ENCODE measurements around the gene NOL4L. TPM values are rescaled to one million over a fixed set of nuclear protein-coding genes. Genes with fewer than 3 reads are reported as not detected.

The NOL4L gene
- total RNA-seq, 4 donors from 2014 or later: 5.8 to 19.4 (median 12.8) TPM

DNA sequence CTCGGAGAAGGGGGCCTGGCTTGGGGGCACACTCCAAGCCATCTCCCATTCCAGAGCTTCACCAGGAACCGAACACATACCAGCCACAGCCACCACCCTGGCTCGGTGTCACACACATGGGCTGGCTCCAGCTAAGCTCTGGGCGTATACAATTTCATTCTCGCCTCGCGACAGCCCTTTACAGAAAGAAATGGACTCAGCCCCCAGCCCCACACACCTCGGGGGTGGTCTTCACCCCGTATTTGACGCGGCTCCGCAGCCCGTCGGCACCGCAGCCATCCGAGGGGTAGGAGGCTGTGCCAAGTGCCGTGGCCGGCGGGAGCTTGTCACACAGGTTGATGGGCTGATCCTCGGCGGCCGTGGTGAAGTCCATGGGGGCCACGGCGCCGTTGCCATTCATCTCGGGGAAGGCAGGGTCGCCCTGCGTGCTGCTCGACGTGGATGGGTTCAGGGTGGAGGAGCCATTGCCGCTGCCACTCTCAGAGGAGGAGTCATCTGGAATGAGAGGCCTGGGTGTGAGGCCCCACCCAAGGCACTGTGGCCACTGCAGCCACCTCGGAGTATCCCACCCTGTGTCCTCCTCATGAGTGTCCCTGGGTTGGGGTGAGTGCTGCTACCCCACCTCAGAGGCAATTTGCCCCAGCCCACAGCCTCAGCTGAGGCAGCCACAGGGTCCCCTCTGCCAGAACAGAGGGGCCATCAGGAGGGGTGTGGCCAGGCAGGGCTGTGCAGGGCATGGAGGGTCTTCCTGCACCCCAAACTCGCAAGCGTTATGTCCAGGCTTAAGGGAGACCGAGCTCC lies 129.0 kb downstream of the NOL4L start:
- 88% methylated on average over 27 of the region's 35 CpGs for WGBS
- Histone ChIP-seq H3K27me3 (no peaks in the 10 kb centered on the region), H3K36me3 (peaks cover 15 to 54% (median 48%) of the 10 kb centered on the region in 4 donors), H3K9me3 (no peaks in the 10 kb centered on the region), H3K4me1 (peaks cover 22 to 45% (median 32%) of the 10 kb centered on the region in 4 donors), H3K4me3 (no peak overlapping the region), H3K27ac (replicated peaks in 1 of 4) (peak overlapping the region in 1 of 4 donors; percentile 46)
- intact Hi-C loops (cut with DNase I): loop anchor here (10.0 kb wide), 1 partner anchor 101 kb away; the partner anchor contains the start of gene ASXL1
- TF ChIP-seq, protein P1, sequence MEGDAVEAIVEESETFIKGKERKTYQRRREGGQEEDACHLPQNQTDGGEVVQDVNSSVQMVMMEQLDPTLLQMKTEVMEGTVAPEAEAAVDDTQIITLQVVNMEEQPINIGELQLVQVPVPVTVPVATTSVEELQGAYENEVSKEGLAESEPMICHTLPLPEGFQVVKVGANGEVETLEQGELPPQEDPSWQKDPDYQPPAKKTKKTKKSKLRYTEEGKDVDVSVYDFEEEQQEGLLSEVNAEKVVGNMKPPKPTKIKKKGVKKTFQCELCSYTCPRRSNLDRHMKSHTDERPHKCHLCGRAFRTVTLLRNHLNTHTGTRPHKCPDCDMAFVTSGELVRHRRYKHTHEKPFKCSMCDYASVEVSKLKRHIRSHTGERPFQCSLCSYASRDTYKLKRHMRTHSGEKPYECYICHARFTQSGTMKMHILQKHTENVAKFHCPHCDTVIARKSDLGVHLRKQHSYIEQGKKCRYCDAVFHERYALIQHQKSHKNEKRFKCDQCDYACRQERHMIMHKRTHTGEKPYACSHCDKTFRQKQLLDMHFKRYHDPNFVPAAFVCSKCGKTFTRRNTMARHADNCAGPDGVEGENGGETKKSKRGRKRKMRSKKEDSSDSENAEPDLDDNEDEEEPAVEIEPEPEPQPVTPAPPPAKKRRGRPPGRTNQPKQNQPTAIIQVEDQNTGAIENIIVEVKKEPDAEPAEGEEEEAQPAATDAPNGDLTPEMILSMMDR (IDR thresholded peaks at IDR 0.05): no peak
- TF ChIP-seq EP300 (IDR thresholded peaks at IDR 0.05) (no peak), POLR2A (IDR thresholded peaks at IDR 0.05; ENCODE audit: low read depth) (no peak), POLR2AphosphoS5 (IDR thresholded peaks at IDR 0.05) (no peak)
- DNase-seq (ENCODE audit: extremely low spot score): no peak

DNA sequence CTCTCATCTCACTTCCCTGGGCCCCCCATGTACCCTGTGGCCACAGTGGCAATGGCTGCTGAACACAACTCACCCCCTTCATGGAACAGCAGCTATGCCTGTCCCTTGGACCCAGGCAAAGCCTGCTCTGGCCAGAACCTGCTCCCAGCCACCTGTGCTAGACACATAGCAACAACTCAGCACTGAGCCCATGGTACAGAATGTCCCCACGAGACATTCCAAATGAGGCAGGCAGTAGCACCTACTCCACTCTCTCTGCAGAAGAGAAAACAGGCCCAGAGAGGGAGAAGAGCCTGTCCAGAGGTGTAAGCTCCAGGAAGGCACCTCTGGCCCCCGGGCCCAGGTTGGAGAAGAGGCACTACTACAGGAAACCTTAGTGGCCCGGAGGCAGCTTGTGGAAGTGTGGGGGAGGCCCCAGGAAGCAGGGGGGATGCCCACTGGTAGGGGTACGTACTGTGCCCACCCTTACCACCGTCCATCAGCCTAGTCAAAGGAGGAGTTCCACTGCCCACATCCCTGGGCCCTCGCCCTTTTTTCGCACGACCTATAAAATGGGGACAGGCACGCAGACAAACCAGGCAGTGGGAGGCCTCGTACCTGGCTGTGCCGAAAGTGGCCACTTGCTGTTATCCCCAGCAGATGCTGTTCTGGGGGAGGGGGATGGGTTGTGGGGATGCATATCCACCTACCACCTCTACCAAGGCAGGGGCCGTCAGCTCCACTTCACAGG lies 129.8 kb downstream of the NOL4L start:
- Histone ChIP-seq H3K9me3 (no peaks in the 10 kb centered on the region), H3K27me3 (no peaks in the 10 kb centered on the region), H3K4me1 (peaks cover 22 to 53% (median 39%) of the 10 kb centered on the region in 4 donors), H3K27ac (replicated peaks in 1 of 4) (no peak overlapping the region), H3K4me3 (no peak overlapping the region), H3K36me3 (peaks cover 15 to 58% (median 52%) of the 10 kb centered on the region in 4 donors)
- TF ChIP-seq POLR2A (IDR thresholded peaks at IDR 0.05; ENCODE audit: low read depth) (no peak), POLR2AphosphoS5 (IDR thresholded peaks at IDR 0.05) (no peak), EP300 (IDR thresholded peaks at IDR 0.05) (no peak)
- TF ChIP-seq, protein P1 (IDR thresholded peaks at IDR 0.05): no peak
- no peak for DNase-seq (ENCODE audit: extremely low spot score)
- 91% methylated on average over 11 of the region's 12 CpGs for WGBS
- intact Hi-C loops (cut with DNase I): loop anchor here (10.0 kb wide), 1 partner anchor 101 kb away; the partner anchor contains the start of gene ASXL1

DNA sequence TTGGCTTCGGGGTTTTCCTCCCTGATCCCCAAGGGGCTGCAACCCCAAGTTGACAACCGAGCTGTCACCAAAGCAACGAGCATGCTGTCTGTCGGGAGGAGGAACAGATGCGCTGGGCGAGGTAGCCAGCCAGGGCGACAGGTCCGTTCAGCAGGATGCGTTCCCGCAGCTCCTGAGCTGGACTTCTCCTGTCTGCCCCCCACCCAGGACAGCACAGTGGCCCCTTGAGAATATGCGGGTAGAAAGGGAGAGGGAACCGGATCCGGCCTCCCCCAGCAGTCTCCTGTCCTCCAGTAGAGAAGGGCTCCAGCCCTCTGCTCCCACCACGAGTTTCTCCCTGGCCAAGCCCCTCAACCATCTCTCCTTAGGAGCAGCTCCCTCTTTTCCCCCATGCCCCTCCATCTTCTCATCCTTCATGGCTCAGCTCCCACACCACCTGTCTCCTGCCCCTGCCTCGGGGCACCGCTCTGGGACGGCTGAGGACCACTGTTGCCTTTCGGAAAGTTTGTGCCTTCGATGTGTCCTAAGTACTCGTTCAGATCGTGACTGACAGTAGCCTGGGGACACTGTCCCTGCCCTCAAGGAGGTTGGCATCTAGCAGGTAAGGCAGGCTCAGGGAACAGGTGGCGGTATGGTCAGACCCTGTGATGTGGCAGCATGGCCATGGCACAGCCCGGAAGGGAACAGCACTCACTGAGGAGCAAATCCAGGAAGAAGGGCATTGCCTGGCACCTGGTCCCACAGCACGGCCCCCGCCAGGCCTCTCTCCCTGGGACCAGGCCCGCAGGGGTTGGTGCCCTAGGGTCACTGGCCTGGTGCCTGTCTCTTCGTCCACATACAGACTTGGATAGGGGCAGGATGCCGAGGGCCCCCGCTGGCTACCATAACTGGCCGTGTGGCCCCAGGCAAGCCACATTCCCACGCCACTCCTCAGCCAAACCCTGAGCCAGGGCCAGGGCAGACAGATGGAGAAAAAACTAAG lies 130.7 kb downstream of the NOL4L start:
- no peaks in the 10 kb centered on the region for H3K27me3 ChIP-seq
- no peak overlapping the region for H3K27ac ChIP-seq (replicated peaks in 1 of 4)
- no peaks in the 10 kb centered on the region for H3K9me3 ChIP-seq
- TF ChIP-seq POLR2AphosphoS5 (IDR thresholded peaks at IDR 0.05) (no peak), POLR2A (IDR thresholded peaks at IDR 0.05; ENCODE audit: low read depth) (no peak), EP300 (IDR thresholded peaks at IDR 0.05) (no peak)
- TF ChIP-seq, protein P1 (IDR thresholded peaks at IDR 0.05): no peak
- intact Hi-C loops (cut with DNase I): loop anchor here (10.0 kb wide), 1 partner anchor 100 kb away; the partner anchor contains the start of gene ASXL1
- DNase-seq (ENCODE audit: extremely low spot score): no peak
- H3K4me3 ChIP-seq: no peak overlapping the region
- peaks cover 22 to 61% (median 48%) of the 10 kb centered on the region in 4 donors for H3K4me1 ChIP-seq
- H3K36me3 ChIP-seq: peaks cover 15 to 67% (median 58%) of the 10 kb centered on the region in 4 donors
- WGBS: 88% methylated on average over 24 of the region's 31 CpGs

DNA sequence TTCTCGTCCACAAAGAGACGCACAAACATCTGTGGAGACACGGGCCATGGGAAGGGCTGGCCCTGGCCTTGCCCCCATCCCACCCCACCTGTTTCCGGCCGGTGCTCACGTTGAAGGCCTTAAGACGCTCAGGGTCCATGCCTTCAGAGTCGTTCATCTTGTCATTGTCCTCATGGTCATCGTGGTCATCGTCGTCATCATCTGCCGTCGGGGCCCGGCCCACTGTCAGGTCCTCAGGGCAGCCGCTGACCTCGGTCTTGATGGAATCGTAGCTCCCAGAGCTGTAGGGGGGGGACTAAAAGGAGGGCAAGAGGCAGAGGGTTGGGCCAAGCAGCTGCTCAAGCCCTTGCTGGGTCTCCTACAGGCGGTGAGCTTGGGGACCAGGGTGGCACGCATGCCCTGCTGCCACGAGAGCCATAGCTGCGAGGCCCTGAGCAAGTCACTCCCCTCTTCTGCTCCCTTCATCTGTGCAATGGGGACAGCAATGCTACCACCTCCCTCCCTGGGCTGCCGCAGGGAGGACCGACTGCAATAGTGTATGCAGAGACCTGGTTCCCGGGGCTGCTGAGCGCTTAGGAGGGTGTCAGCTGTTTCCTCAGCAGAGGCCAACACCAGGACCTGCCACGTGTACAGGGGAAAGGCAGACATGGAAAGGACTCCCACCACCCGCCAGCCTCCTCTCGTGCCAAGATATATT lies 131.5 kb downstream of the NOL4L start:
- peaks cover 15 to 75% (median 61%) of the 10 kb centered on the region in 4 donors for H3K36me3 ChIP-seq
- no peaks in the 10 kb centered on the region for H3K27me3 ChIP-seq
- H3K27ac ChIP-seq (replicated peaks in 1 of 4): no peak overlapping the region
- no peaks in the 10 kb centered on the region for H3K9me3 ChIP-seq
- H3K4me3 ChIP-seq: no peak overlapping the region
- peaks cover 22 to 64% (median 53%) of the 10 kb centered on the region in 4 donors for H3K4me1 ChIP-seq
- intact Hi-C loops (cut with DNase I): loop anchor here (10.0 kb wide), 1 partner anchor 99 kb away; the partner anchor contains the start of gene ASXL1
- DNase-seq (ENCODE audit: extremely low spot score): no peak
- TF ChIP-seq EP300 (IDR thresholded peaks at IDR 0.05): no peak
- TF ChIP-seq, protein P1 (IDR thresholded peaks at IDR 0.05): no peak
- WGBS: 98% methylated on average over 15 of the region's 28 CpGs
